Activated CD4-positive, alpha-beta T cell treated with anti-CD3 and anti-CD28 coated beads for 24 hours (primary cell): ENCODE measurements around the gene IL20.

Experiments used
- DNase-seq, 2 donors: peaks; one replicate each; pipeline ENCODE4 v3.0.0-alpha.2; 2020; ENCODE audit warnings: low read depth in 2 of 2

Gene IL20

GRCh38 chr1:206864939-206865671 is at the start of gene IL20:
Gene IL20 (plus strand): TSS chr1:206865623. CDS start chr1:206865853, 230 bp downstream.
- peak; percentile 82 to 93 for DNase-seq

GRCh38 chr1:206816390-206817287 is 48.8 kb upstream of the IL20 start:
- DNase-seq: no peak

GRCh38 chr1:206821493-206821892 is 43.9 kb upstream of the IL20 start:
- DNase-seq: no peak

- no peak for DNase-seq
Measured at GRCh38 chr1:206823727-206824126, 41.7 kb upstream of the IL20 start.

GRCh38 chr1:206824331-206824730 is 41.1 kb upstream of the IL20 start:
- DNase-seq: no peak

- no peak for DNase-seq
Measured at GRCh38 chr1:206826394-206826793, 39.0 kb upstream of the IL20 start.

- DNase-seq: no peak
Measured at GRCh38 chr1:206828061-206828460, 37.4 kb upstream of the IL20 start.

GRCh38 chr1:206828765-206829164 is 36.7 kb upstream of the IL20 start:
- DNase-seq: no peak

GRCh38 chr1:206829282-206829681 is 36.1 kb upstream of the IL20 start:
- no peak for DNase-seq

GRCh38 chr1:206829875-206830274 is 35.5 kb upstream of the IL20 start:
- DNase-seq: no peak

- no peak for DNase-seq
Measured at GRCh38 chr1:206831650-206832049, 33.8 kb upstream of the IL20 start.

GRCh38 chr1:206832352-206832880 is 33.0 kb upstream of the IL20 start:
- DNase-seq: no peak

- DNase-seq: no peak
Measured at GRCh38 chr1:206833106-206833680, 32.2 kb upstream of the IL20 start.

- no peak for DNase-seq
Measured at GRCh38 chr1:206833801-206834200, 31.6 kb upstream of the IL20 start.

- no peak for DNase-seq
Measured at GRCh38 chr1:206834217-206834616, 31.2 kb upstream of the IL20 start.

- no peak for DNase-seq
Measured at GRCh38 chr1:206834711-206835110, 30.7 kb upstream of the IL20 start.

- DNase-seq: no peak
Measured at GRCh38 chr1:206835186-206835585, 30.2 kb upstream of the IL20 start.

GRCh38 chr1:206836111-206836510 is 29.3 kb upstream of the IL20 start:
- no peak for DNase-seq

- DNase-seq: no peak
Measured at GRCh38 chr1:206839006-206839560, 26.3 kb upstream of the IL20 start.

GRCh38 chr1:206839857-206840256 is 25.6 kb upstream of the IL20 start:
- DNase-seq: no peak

GRCh38 chr1:206841609-206842323 is 23.7 kb upstream of the IL20 start:
- DNase-seq: no peak
